Measurements from ENCODE around the gene PTCRA. TPM values are rescaled to one million over a fixed set of nuclear protein-coding genes. Genes with fewer than 3 reads are reported as not detected.

PTCRA gene
- total RNA-seq, 4 donors from 2014 or later, result not detected

GRCh38 chr6:42963179-42963854 is 47.5 kb downstream of the PTCRA start:
- Histone ChIP-seq H3K4me1 (peaks cover 16% of the 10 kb centered on the region), H3K27ac (no peak overlapping the region), H3K36me3 (peaks cover 44% of the 10 kb centered on the region), H3K27me3 (no peaks in the 10 kb centered on the region), H3K9me3 (no peaks in the 10 kb centered on the region), H3K4me3 (no peak overlapping the region)
- DNase-seq (ENCODE audit: low spot score in 2 of 2), result peak in 1 of 2 donors; percentile 51
- TF ChIP-seq POLR2AphosphoS5 (IDR thresholded peaks at IDR 0.05) (no peak), CTCF (IDR thresholded peaks at IDR 0.05) (no peak)
- 79% methylated on average over 7 of the region's 12 CpGs for WGBS

GRCh38 chr6:42963855-42964605 is 48.2 kb downstream of the PTCRA start:
- Histone ChIP-seq H3K27ac (no peak overlapping the region), H3K36me3 (peaks cover 51% of the 10 kb centered on the region), H3K4me1 (peaks cover 16% of the 10 kb centered on the region), H3K9me3 (no peaks in the 10 kb centered on the region), H3K27me3 (no peaks in the 10 kb centered on the region), H3K4me3 (no peak overlapping the region)
- no peak for DNase-seq (ENCODE audit: low spot score in 2 of 2)
- WGBS, result 71% methylated on average over 4 of the region's 9 CpGs
- TF ChIP-seq POLR2A (IDR thresholded peaks at IDR 0.05) (no peak), EP300 (IDR thresholded peaks at IDR 0.05) (no peak)

- H3K27ac ChIP-seq, result no peak overlapping the region
Observed at GRCh38 chr6:42966571-42966970, 50.7 kb downstream of the PTCRA start.

GRCh38 chr6:42967228-42967627 is 51.4 kb downstream of the PTCRA start:
- TF ChIP-seq CTCF (IDR thresholded peaks at IDR 0.05), result no peak
- TF ChIP-seq POLR2AphosphoS5 (IDR thresholded peaks at IDR 0.05), result no peak
- no peak for TF ChIP-seq POLR2A (IDR thresholded peaks at IDR 0.05)
- no peak for TF ChIP-seq EP300 (IDR thresholded peaks at IDR 0.05)
- H3K36me3 ChIP-seq, result peaks cover 51% of the 10 kb centered on the region
- no peaks in the 10 kb centered on the region for H3K4me1 ChIP-seq
- no peaks in the 10 kb centered on the region for H3K27me3 ChIP-seq
- H3K4me3 ChIP-seq, result no peak overlapping the region
- no peak overlapping the region for H3K27ac ChIP-seq
- WGBS, result 93% methylated on average over 6 of the region's 11 CpGs
- no peak for DNase-seq (ENCODE audit: low spot score in 2 of 2)
- no peaks in the 10 kb centered on the region for H3K9me3 ChIP-seq

More at GRCh38 chr6:42966571-42966970, 50.7 kb downstream of the PTCRA start:
- TF ChIP-seq CTCF (IDR thresholded peaks at IDR 0.05), result no peak
- no peak for DNase-seq (ENCODE audit: low spot score in 2 of 2)
- Histone ChIP-seq H3K4me3 (no peak overlapping the region), H3K36me3 (peaks cover 51% of the 10 kb centered on the region), H3K27me3 (no peaks in the 10 kb centered on the region), H3K4me1 (no peaks in the 10 kb centered on the region), H3K9me3 (no peaks in the 10 kb centered on the region)
- WGBS, result 93% methylated on average over 7 of the region's 7 CpGs

- no peak for DNase-seq (ENCODE audit: low spot score in 2 of 2)
- Histone ChIP-seq H3K9me3 (no peaks in the 10 kb centered on the region), H3K4me3 (no peak overlapping the region), H3K27me3 (no peaks in the 10 kb centered on the region), H3K4me1 (no peaks in the 10 kb centered on the region), H3K36me3 (peaks cover 51% of the 10 kb centered on the region), H3K27ac (no peak overlapping the region)
- 94% methylated on average over 8 of the region's 12 CpGs for WGBS
- TF ChIP-seq CTCF (IDR thresholded peaks at IDR 0.05) (no peak), POLR2AphosphoS5 (IDR thresholded peaks at IDR 0.05) (no peak), EP300 (IDR thresholded peaks at IDR 0.05) (no peak), POLR2A (IDR thresholded peaks at IDR 0.05) (no peak)
Observed at GRCh38 chr6:42968126-42968701, 52.4 kb downstream of the PTCRA start.

Measured in suprapubic skin (tissue), 4 donors.